ENCODE results near the gene CORO7. TPM values are rescaled to one million over a fixed set of nuclear protein-coding genes. Genes with fewer than 3 reads are reported as not detected.

The CORO7 gene
- total and polyA plus RNA-seq, 7 donors = 3.4 to 7.9 (median 5.8) TPM

- WGBS, 3 donors = 0 to 1% (median 0%) methylated on average over 59 to 68 of the region's 68 CpGs
- DNase-seq = peak; percentile 92 to 96
- Histone ChIP-seq H3K27ac (peak within 1 kb of the TSS; percentile 99), H3K36me3 (ENCODE audit: insufficient read depth in 1 of 2, low read depth in 1 of 2) (peaks cover 2 to 5% of the 10 kb centered on the region in 2 donors), H3K27me3 (ENCODE audit: insufficient read depth in 3 of 3, low read length in 2 of 3) (no peaks in the 10 kb centered on the region), H3K9me3 (no peaks in the 10 kb centered on the region), H3K4me3 (peak within 1 kb of the TSS; percentile 99), H3K4me1 (peaks cover 18% of the 10 kb centered on the region)
- ATAC-seq = peak; percentile 96 to 97 (median 97)
- TF ChIP-seq CTCF (IDR thresholded peaks at IDR 0.05) = no peak
- intact Hi-C loops (cut with DNase I) = loop anchor here in 1 of 2 donors (10.0 kb wide), 1 partner anchor 49 kb away; the partner anchor contains the start of genes HMOX2 and NMRAL1
Measured at GRCh38 chr16:4425378-4426020, 9.1 kb upstream of the CORO7 start, which contains the start of gene DNAJA3. DNAJA3 (plus strand) TSS chr16:4425868; CDS start chr16:4425882, 14 bp downstream.

GRCh38 chr16:4420505-4421105 lies 4.2 kb upstream of the CORO7 start:
- 79 to 85% (median 81%) methylated on average over 8 of the region's 8 CpGs for WGBS, 3 donors
- DNase-seq (no peak), ATAC-seq (no peak)
- TF ChIP-seq CTCF (IDR thresholded peaks at IDR 0.05) = no peak
- no peaks in the 10 kb centered on the region for H3K9me3 ChIP-seq
- intact Hi-C loops (cut with DNase I) = loop anchor here in 1 of 2 donors (10.0 kb wide), 1 partner anchor 54 kb away; the partner anchor contains the start of genes HMOX2 and NMRAL1
- peaks cover 5% of the 10 kb centered on the region for H3K4me1 ChIP-seq
- no peak overlapping the region for H3K27ac ChIP-seq
- H3K4me3 ChIP-seq = no peak overlapping the region
- no peaks in the 10 kb centered on the region for H3K36me3 ChIP-seq (ENCODE audit: insufficient read depth in 1 of 2, low read depth in 1 of 2)
- H3K27me3 ChIP-seq (ENCODE audit: insufficient read depth in 3 of 3, low read length in 2 of 3) = no peaks in the 10 kb centered on the region

GRCh38 chr16:4419402-4419959 lies 3.1 kb upstream of the CORO7 start:
- intact Hi-C loops (cut with DNase I) = no loop called here
- Histone ChIP-seq H3K27me3 (ENCODE audit: insufficient read depth in 3 of 3, low read length in 2 of 3) (no peaks in the 10 kb centered on the region), H3K4me1 (peaks cover 5% of the 10 kb centered on the region), H3K9me3 (no peaks in the 10 kb centered on the region), H3K27ac (no peak overlapping the region), H3K36me3 (ENCODE audit: insufficient read depth in 1 of 2, low read depth in 1 of 2) (no peaks in the 10 kb centered on the region), H3K4me3 (no peak overlapping the region)
- no peak for TF ChIP-seq CTCF (IDR thresholded peaks at IDR 0.05)
- ATAC-seq = no peak
- no peak for DNase-seq
- WGBS, 3 donors = 58 to 61% (median 60%) methylated on average over 7 of the region's 7 CpGs

DNA sequence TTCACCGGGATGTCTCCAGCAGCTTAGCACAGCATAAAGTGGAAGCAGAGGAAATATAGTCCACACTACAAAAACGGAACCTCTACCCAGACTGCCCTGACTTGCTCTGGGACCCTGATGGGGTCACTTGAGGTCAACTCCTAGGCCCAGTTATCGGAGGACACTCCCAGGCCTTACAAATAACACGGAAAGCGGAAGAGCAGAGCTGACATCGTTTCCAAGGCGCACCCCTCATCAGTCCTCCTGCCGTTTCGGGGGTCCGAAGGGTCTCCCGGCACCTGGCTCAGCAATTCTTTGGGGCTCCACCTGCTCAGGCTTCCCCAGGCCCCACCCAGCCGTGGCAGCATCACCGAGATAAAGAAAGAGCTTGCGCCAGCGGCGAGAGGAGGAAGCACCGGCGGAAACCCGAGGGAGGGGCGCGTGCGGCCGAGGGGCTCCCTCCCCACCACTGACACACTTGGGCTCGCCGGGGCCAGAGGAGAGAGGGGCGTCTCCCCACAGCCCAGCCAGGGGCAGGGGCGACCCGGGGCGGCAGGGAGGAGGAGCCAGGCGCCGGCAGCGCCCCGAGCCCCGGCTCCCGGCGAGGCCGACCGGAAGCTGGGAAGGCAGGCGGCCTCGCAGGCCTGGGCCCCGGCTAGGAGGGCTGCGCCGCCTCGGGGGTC lies 727 bp downstream of the CORO7 start:
- intact Hi-C loops (cut with DNase I) = no loop called here
- H3K36me3 ChIP-seq (ENCODE audit: insufficient read depth in 1 of 2, low read depth in 1 of 2) = peaks cover 0 to 12% of the 10 kb centered on the region in 2 donors
- H3K4me1 ChIP-seq = peaks cover 4% of the 10 kb centered on the region
- ATAC-seq (peak; percentile 11 to 20 (median 14)), DNase-seq (peak; percentile 47 to 76)
- H3K27me3 ChIP-seq (ENCODE audit: insufficient read depth in 3 of 3, low read length in 2 of 3) = no peaks in the 10 kb centered on the region
- H3K9me3 ChIP-seq = no peaks in the 10 kb centered on the region
- no peak for TF ChIP-seq CTCF (IDR thresholded peaks at IDR 0.05)
- peak overlapping the region; percentile 59 for H3K27ac ChIP-seq
- WGBS, 3 donors = 7 to 11% (median 8%) methylated on average over 40 to 44 of the region's 44 CpGs
- peak overlapping the region; percentile 96 for H3K4me3 ChIP-seq

Data from psoas muscle (tissue), 8 donors.